H54 (cell line): ENCODE data around the gene ERP27.

ENCODE experiments used
- DNase-seq: peaks from one replicate; pipeline ENCODE4 v3.0.0; 2011; ENCODE audit warnings: low spot score, mixed read lengths; ENCODE audit not compliant: insufficient read length
- FAIRE-seq: peaks from 3 replicates; lab custom pipeline; 2011; peaks lifted over from hg19 to GRCh38; lab: Jason Lieb, UNC
- POLR2A ChIP-seq: IDR thresholded peaks from 2 replicates; pipeline ENCODE4 v1.6.1; 2011; ENCODE audit warnings: low read depth, mild to moderate bottlenecking, low read length

Gene ERP27

DNA sequence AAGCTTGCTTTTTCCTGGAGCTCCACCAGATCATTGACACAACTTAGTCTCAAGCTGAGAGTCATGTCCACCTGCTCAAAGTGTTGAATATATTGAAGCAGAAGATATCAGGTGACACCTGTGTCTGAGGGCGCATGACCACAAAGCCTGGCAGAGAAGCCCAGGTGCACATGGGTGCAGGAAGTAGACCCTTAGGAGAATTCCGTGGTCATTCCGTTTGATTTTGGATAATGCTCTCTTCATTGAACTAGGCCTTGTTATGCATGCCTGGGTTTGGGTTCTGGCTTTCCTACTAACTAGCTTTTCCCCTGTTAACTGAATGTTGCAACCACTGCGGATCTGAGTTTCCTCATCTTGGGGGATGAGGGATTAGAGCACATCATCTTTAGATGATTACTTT is 15.9 kb upstream of the ERP27 start:
- FAIRE-seq, result no peak
- DNase-seq, result no peak
- no peak for TF ChIP-seq POLR2A

DNA sequence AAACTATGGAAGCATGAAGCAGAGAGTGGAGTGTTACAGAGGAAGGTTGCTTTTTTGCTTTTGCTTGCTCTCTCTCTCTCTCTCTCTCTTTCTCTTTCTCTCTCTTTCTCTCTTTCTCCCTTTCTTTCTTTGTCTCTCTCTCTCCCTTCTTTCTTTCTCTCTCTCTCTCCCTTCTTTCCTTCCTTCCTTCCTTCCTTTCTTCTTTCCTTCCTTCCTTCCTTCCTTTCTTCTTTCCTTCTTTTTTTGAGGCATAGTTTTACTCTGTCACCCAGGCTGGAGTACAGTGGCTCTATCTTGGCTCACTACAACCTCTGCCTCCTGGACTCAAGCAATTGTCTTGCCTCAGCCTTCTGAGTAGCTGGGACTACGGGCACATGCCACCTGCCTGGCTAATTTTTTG is 15.4 kb upstream of the ERP27 start:
- FAIRE-seq (no peak), DNase-seq (no peak)
- TF ChIP-seq POLR2A, result no peak

DNA sequence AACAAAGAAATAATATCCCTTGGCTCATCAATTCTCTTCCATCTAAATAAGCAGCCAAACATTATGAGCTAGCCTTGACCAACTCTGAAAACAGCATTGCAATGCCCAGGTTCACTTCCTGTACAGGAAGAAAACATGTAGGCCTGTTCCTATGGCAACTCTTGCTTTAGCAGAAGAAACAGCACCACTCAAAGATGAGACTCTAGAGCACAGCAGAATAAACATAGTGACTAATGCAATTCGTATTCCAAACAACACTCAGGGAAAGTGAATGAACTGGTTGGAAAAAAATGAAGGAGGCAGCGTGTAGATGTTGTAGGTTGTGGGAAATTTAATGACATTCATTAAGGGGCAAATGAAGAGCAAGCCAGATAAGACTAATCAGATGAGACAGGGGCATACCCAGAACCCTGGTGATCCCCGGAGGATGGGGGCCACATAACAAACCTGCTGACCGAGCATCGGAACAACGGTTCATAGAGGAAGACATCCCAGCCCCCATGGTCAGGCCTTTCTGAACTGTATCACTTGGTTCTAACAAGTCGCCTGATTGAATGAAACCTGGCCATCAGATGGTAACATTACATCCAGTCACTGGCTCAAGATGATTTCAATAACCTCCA is 14.1 kb upstream of the ERP27 start:
- FAIRE-seq (peak; percentile 95), DNase-seq (peak; percentile 47)
- TF ChIP-seq POLR2A, result no peak

DNA sequence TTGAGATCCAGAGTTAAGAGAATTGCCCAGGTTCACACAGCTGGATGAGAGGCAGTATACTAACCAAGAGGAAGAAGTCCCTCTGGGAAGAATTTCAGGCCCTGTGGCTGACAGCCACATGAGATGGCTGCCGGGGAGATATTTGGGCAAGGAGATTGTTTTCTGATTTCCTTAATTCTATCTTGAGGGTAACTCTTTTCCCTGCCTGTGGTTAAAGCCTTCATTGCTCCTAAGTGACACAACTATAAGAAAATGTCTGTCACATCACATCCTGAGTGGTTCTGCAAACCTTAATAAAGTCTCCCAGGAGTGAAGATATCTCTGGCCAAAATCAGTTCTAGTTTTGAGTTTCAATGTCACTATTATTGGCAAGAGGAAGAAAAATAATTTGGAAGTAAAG is 13.5 kb upstream of the ERP27 start:
- FAIRE-seq, result no peak
- DNase-seq, result no peak
- TF ChIP-seq POLR2A, result no peak

DNA sequence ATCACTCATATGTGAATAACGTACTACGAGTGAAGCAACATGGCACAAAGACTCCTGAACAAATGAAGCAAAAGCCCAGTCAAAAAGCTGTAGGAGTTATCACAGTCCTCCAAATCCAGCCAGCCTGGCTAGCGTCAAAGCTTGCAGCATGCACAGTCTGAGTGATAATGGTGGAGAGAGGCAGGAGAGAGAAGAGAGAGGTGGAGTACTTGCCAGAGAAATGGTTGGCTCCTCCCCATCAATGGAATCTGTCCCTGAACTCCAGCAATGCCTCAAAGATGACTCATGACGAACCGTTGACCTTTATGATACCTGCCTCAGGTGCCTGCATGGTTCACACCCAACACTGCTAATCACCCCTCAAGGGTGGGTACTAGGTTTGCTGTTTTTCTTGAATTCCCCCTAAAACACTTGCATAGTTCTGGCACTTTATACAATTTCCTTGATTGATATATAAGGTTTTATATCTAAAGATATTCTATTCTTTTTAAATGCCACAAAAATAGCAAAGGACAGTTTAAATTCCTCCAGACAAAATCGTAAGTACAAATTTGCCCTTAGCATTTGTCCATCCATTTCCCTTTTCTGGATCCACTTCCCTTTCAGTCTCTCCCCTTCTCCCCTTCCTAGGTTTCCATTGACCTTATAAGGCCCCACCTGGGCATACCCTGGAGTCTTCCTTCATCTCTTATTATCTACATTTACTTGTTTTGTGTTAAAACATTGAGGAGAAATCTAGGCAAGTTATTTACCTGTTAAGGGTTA is 12.8 kb upstream of the ERP27 start:
- TF ChIP-seq POLR2A, result no peak
- DNase-seq (no peak), FAIRE-seq (no peak)

- DNase-seq (no peak), FAIRE-seq (no peak)
- TF ChIP-seq POLR2A, result no peak
Measured at GRCh38 chr12:14950421-14950820, 12.1 kb upstream of the ERP27 start.

- DNase-seq (no peak), FAIRE-seq (no peak)
- TF ChIP-seq POLR2A, result no peak
Measured at GRCh38 chr12:14949631-14950030, 11.3 kb upstream of the ERP27 start.

- DNase-seq, result no peak
- no peak for TF ChIP-seq POLR2A
- no peak for FAIRE-seq
Measured at GRCh38 chr12:14948672-14949071, 10.3 kb upstream of the ERP27 start.

DNA sequence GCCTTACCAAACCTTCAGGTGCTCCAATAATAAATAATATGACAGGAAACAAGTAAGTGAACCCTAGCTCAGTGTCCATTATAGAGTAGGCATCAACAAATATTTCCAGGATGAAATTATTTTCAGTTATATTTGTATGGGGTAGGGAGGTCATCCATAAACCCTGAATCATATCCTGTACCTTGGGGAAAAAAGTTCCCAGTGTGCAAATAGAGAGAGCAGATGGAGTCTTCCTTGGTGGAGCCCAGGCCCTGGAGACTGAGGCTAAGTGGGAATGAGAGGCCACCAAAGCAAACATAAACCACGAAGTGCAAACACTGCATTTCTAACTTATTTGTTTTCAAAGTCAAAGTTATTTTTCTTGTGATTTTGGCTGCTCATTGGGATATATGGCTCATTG is 8.5 kb upstream of the ERP27 start:
- FAIRE-seq (no peak), DNase-seq (no peak)
- no peak for TF ChIP-seq POLR2A

DNA sequence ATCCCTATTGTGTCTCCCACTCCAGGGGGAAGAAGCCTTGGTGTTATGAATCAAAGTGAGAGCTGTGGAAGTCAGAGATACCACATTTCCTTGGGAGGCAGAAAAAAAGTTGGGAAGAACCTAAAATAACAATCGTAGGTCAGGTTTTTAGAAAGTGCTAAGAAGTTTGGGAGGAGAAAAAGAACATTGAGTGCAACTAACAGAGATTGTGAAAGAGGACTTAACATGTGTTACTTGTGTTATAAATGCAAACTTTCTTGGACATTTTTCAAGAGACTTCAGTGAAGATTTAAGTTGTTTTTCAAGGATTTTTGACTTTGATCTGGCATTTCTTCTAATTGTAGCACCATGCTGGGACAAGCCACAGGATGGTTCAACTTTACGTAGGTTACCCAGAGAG is 7.8 kb upstream of the ERP27 start:
- DNase-seq (no peak), FAIRE-seq (no peak)
- no peak for TF ChIP-seq POLR2A

GRCh38 chr12:14942196-14942931 is 4.0 kb upstream of the ERP27 start:
- DNase-seq (no peak), FAIRE-seq (no peak)
- TF ChIP-seq POLR2A, result no peak

DNA sequence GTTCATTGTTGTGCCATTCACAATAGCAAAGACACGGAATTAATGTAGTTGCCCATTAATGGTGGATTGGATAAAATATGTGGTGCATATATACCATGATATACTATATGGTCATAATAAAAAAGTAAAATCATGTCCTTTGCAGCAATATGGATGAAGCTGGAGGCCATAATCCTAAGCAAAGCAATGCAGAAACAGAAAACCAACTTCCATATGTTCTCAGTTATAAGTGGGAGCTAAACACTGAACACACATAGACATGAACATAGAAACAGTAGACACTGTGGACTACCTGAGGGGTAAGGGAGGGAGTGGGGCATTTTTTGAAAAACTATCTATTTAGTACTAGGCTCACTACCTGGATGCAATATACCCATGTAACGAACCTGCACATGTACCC is 3.0 kb upstream of the ERP27 start:
- no peak for TF ChIP-seq POLR2A
- DNase-seq (no peak), FAIRE-seq (no peak)

GRCh38 chr12:14937689-14938088 is 648 bp downstream of the ERP27 start:
- DNase-seq (no peak), FAIRE-seq (no peak)
- TF ChIP-seq POLR2A, result no peak

- DNase-seq (no peak), FAIRE-seq (no peak)
- no peak for TF ChIP-seq POLR2A
Measured at GRCh38 chr12:14937014-14937413, 1.3 kb downstream of the ERP27 start.
